HG02885 (cell line): ENCODE data around the gene CRTC3.
"Not testable (repeated sequence)": the region's sequence is repeated elsewhere in the genome, so short reads cannot be mapped to it uniquely, and the experiment has no call there.

Source experiments
- ATAC-seq: cut with Tn5 transposase; IDR thresholded peaks from one replicate; pipeline ENCODE4 v1.9.1; 2021; ENCODE audit warnings: mild to moderate bottlenecking; ENCODE audit not compliant: unreplicated experiment, poor library complexity

The CRTC3 gene

GRCh38 chr15:90519688-90520087 is 10.0 kb upstream of the CRTC3 start:
- no peak for ATAC-seq

DNA sequence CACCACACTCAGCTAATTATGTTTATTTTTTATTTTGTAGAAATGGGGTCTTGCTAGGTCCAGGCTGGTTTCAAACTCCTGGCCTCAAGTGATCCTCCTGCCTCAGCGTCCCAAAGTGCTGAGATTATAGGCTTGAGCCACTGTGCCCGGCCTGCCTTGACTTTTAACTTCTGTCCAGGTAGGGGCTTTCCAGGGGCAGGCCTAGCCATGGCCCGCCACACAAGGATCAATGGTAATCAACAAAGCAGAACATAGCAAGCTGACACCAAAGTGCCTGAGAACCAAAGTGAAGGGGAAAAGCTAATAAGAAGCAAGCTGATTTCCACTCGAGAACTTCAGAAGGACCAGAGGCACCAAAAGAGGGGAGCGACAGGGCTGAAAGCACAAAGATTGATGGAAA is 9.4 kb upstream of the CRTC3 start:
- no peak for ATAC-seq

DNA sequence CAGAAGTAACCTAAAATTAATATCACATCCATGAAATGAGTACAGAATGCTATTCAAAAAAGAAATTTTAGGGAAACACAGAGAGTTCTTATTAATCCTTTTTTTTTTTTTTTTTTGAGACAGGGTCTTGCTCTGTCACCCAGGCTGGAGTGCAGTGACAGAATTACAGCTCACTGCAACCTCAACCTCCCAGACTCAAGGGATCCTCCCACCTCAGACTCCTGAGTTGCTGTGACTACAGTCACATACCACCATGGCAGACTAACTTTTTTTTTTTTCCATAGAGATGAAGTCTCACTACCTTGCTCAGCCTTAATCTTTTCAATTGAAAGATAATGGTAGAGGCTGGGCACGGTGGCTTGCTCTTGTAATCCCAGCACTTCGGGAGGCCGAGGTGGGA is 6.3 kb upstream of the CRTC3 start:
- no peak for ATAC-seq

DNA sequence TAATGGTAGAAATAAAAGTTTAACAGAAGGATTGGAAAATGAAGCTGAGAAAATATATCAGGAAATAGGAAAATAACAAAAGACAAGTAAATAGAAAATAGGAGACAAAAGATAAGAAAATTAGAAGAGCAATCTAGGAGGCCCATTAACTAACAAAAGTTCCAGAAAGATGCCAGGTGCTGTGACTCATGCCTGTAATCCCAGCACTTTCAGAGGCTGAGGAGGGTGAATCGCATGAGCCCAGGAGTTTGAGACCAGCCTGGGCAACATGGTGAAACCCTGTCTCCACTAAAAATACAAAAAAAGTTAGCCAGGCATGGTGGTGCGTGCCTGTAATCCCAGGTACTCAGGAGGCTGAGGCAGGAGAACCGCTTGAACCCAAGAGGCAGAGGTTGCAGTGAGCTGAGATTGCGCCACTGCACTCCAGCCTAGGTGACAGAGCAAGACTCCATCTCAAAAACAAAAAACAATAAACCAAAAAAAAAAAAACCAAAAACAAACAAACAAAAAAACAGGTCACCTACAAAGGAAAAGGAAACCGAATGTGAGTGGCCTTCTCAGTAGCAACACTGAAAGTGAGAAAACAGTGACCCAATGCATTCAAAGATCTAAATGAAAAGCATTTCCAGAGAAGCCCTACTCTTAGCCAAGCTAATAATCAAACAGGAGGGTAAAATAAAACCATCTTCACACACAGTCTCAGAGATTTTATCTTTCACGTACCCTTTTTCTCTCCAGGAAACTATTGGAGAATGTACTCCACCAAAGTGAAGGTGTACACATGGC is 5.5 kb upstream of the CRTC3 start:
- not testable (repeated sequence) for ATAC-seq

GRCh38 chr15:90529011-90529370 is 732 bp upstream of the CRTC3 start:
- no peak for ATAC-seq

- ATAC-seq: peak; percentile 35
Measured at GRCh38 chr15:90530250-90531051, 728 bp downstream of the CRTC3 start.

GRCh38 chr15:90531147-90531546 is 1.4 kb downstream of the CRTC3 start:
- ATAC-seq: no peak

DNA sequence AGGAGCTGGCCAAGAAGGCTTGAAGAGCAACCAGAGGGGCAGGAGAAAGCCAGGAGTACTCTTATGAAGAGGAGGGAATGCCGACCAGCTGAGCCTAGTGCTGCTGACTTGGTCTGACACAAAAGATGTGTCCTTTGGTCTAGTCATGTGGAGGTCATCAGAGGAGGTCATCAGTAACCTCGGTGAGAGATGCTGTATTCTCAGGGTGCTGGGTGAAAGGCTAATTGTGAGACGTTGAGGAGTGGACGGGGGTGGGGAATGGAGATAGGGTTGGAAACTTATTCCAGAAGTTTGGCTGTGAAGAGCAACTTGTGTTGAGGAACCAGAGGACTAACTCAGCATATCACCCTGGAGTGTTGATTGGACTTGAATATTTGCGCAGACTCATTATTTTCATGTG is 5.5 kb downstream of the CRTC3 start:
- ATAC-seq: no peak

- ATAC-seq: no peak
Measured at GRCh38 chr15:90539789-90540188, 10.1 kb downstream of the CRTC3 start.

- no peak for ATAC-seq
Measured at GRCh38 chr15:90540768-90541167, 11.0 kb downstream of the CRTC3 start.

DNA sequence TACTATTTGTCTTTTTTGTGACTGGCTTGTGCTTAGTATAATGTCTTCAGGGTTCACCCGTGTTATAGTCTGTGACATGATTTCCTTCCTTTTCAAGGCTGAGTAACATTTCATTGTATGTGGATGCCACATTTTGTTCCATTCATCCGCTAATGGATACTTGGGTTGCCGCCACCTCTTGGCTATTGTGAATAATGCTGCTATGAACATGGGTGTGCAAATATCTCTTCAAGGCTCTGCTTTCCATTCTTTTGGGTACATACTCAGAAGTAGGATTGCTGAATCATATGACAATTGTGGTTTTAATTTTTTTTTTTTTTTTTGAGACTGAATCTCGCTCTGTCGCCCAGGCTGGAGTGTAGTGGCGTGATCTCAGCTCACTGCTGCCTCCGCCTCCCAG is 15.4 kb downstream of the CRTC3 start:
- no peak for ATAC-seq

- ATAC-seq: no peak
Measured at GRCh38 chr15:90547540-90547939, 17.8 kb downstream of the CRTC3 start.

DNA sequence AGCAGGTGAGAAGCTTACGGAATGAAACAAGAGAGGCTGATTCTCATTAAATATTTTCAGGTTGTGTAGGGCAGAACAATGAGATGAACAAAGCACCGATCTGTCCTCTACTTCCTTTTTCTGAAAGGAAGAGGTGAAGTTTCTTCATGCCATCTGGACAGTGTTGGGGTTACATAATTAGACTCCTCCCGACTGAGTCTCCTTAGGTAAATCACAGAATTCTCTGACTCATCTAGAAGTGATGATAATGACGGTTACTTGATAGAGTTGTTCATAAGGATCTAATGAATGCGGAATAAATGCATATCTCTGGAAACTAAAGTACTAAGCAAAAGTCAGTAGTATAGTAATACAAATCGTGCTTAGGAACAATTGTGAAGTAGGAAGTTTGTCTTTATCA is 21.2 kb downstream of the CRTC3 start:
- peak; percentile 66 for ATAC-seq

GRCh38 chr15:90552162-90552928 is 22.6 kb downstream of the CRTC3 start:
- no peak for ATAC-seq

DNA sequence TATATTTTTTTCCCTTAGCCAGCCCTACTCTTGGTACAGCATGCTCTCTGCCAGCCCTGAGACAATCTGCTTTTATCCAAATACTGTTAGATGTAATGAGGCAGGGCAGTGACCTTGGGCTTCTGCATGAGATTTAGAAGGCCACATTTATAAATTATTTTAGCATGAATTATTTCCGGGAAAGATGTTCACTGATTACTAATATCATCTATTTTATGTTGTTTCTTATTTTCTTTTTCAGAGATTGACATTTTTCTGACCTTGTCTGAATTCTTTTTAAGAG is 23.1 kb downstream of the CRTC3 start:
- no peak for ATAC-seq

- ATAC-seq: no peak
Measured at GRCh38 chr15:90553248-90553745, 23.6 kb downstream of the CRTC3 start.

GRCh38 chr15:90557186-90558084 is 27.7 kb downstream of the CRTC3 start:
- ATAC-seq: no peak

DNA sequence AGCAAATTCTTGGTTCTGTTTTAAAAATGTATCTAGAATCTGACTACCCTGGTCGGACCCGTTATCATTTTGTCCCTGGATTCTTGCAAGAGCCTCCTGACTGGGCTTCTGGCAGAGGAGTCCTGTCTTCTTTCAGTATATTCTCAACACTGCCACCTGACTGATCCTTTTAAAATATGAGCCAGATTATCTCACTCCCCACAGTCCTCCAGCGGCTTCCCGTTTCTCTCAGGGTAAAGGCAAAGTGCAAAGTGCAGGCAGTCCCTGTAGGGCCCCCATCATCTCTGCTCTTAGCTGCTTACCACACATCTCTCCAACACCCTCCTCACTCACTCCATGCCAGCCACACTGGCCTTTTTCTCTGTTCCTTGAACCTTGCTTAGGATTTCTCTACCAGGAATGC is 28.4 kb downstream of the CRTC3 start:
- ATAC-seq: no peak

DNA sequence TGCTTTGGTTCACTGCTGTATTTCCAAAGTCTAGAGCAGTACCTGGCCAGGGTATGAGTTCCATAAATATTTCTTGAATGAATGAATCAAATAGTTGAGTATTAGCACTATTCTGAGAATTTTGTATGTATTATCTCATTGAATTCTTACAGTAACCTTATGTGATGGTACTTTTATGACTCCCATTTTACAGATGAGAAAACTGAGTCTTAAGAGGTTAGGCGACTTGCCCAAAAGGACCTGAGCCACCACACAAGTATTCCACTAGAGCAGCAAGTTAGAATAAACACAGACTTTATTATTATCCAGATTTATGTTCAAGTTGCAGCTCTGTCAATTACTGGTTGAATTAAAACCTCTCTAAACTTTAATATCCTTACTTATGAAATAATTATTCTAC is 29.4 kb downstream of the CRTC3 start:
- no peak for ATAC-seq

GRCh38 chr15:90560229-90560776 is 30.6 kb downstream of the CRTC3 start:
- no peak for ATAC-seq
